Lung (tissue), 12 donors: Measurements from ENCODE around the gene DUSP10. TPM values are rescaled to one million over a fixed set of nuclear protein-coding genes. Genes with fewer than 3 reads are reported as not detected.
A peak's percentile ranks its signal among the peaks of the same experiment; 100 is the strongest.

Source experiments
- ATAC-seq: fragments of 200-7000 bp; cut with Tn5 transposase; one replicate; pipeline ENCODE4 v1.9.1; 2020; ENCODE audit warnings: moderate number of reproducible peaks; ENCODE audit not compliant: insufficient read depth, low FRiP score
- DNase-seq, 3 donors: peaks; one replicate each; pipeline ENCODE4 v3.0.0-alpha.2; 2013 to 2017
- H3K27ac ChIP-seq, 2 donors: one replicate each; pipeline ENCODE4 v1.5.1; 2013; ENCODE audit warnings: mild to moderate bottlenecking in 2 of 2, moderate library complexity in 2 of 2, control low read depth in 1 of 2, inconsistent platforms in 1 of 2, low read depth in 1 of 2, low read length in 1 of 2
- H3K27me3 ChIP-seq, 3 donors: one replicate each; pipeline ENCODE4 v1.5.1; 2013; ENCODE audit warnings: low read length in 2 of 3; ENCODE audit not compliant: control insufficient read depth in 3 of 3, insufficient read depth in 3 of 3
- H3K36me3 ChIP-seq, 4 donors: one replicate each; pipeline ENCODE4 v1.5.1; 2013; ENCODE audit warnings: low read length in 4 of 4, mild to moderate bottlenecking in 1 of 4, moderate library complexity in 1 of 4; ENCODE audit not compliant: control insufficient read depth in 4 of 4, insufficient read depth in 4 of 4
- H3K4me1 ChIP-seq, 5 donors: one replicate each; pipeline ENCODE4 v1.5.1; 2013; ENCODE audit warnings: low read length in 5 of 5, mild to moderate bottlenecking in 2 of 5, moderate library complexity in 1 of 5; ENCODE audit not compliant: control insufficient read depth in 5 of 5, insufficient read depth in 5 of 5
- H3K4me3 ChIP-seq: one replicate; pipeline ENCODE4 v1.5.1; 2013; ENCODE audit warnings: mild to moderate bottlenecking, control low read depth, moderate library complexity
- H3K9ac ChIP-seq, 2 donors: one replicate each; pipeline ENCODE4 v1.5.1; 2013; ENCODE audit warnings: low read length in 2 of 2, control low read depth in 1 of 2; ENCODE audit not compliant: insufficient read depth in 1 of 2
- H3K9me3 ChIP-seq, 4 donors: one replicate each; pipeline ENCODE4 v1.5.1; 2013; ENCODE audit warnings: low read length in 3 of 4, mild to moderate bottlenecking in 1 of 4, moderate library complexity in 1 of 4; ENCODE audit not compliant: control insufficient read depth in 4 of 4, insufficient read depth in 3 of 4
- CTCF ChIP-seq: IDR thresholded peaks from 2 replicates; pipeline ENCODE4 v1.5.1; 2012; ENCODE audit warnings: mild to moderate bottlenecking; ENCODE audit errors: control extremely low read depth, extremely low read depth
- WGBS, 2 donors: extraction: QIAGEN DNeasy Blood & Tissue Kit; methylation state at CpG; one replicate each; pipeline ENCODE4 v1.1.7; 2013; 5-methylcytosine and 5-hydroxymethylcytosine counted together
- polyA plus RNA-seq, 2 donors: library from polyadenylated mRNA; stranded (reverse); fragments of 200-250 nt; gene quantifications; one replicate each; pipeline ENCODE4 v1.2.1, GENCODE V29; 2013
- total RNA-seq, 2 donors: library from RNA; depleted of rRNA in 1 of 2; stranded (reverse); fragments of >200 nt in 1 of 2; gene quantifications; one replicate each; pipeline ENCODE4 v1.2.1, GENCODE V29; 2014 to 2021
- donor health status: control.
- donor health status: control.
- donor health status: Bipolar disorder and iron deficiency.
- donor health status: healthy.
- donor health status: DM: yes; HTN: yes; CAD: no.

The DUSP10 gene
- total and polyA plus RNA-seq, 4 donors: 5.3 to 17.2 (median 11.5) TPM

DNA sequence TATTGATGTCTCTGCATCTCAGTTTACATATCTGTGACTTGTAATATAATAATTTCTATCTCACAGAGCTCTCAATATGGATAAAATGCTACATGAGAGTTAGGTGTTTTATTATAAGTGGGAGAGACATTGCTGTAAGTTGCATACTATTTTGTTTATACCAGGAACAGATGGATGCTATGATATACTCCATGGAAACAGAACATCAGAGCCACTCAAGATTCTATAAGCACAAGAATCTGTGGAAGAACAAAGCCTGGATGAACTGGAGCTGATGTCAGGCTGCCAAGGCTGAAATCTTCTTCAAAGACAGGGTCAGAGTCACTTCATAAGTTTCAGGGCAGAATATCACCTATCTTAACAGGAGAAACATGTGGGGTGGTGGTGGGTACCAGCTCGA, 30.2 kb downstream of the DUSP10 start:
- no peaks in the 10 kb centered on the region for H3K27me3 ChIP-seq
- ATAC-seq: no peak
- peaks cover 0 to 3% (median 0%) of the 10 kb centered on the region in 4 donors for H3K36me3 ChIP-seq
- no peak overlapping the region for H3K27ac ChIP-seq
- no peaks in the 10 kb centered on the region for H3K9me3 ChIP-seq
- WGBS, 2 donors: 84 to 85% methylated on average over 1 of the region's 1 CpG
- peaks cover 2 to 50% (median 5%) of the 10 kb centered on the region in 5 donors for H3K4me1 ChIP-seq
- TF ChIP-seq CTCF: no peak
- no peak overlapping the region for H3K9ac ChIP-seq
- no peak overlapping the region for H3K4me3 ChIP-seq
- peak in 2 of 3 donors; percentile 48 to 55 for DNase-seq

- Histone ChIP-seq H3K27ac (no peak overlapping the region), H3K36me3 (peaks cover 0 to 3% (median under 1%) of the 10 kb centered on the region in 4 donors), H3K9ac (no peak overlapping the region), H3K4me1 (peaks cover 0 to 44% (median 5%) of the 10 kb centered on the region in 5 donors), H3K4me3 (no peak overlapping the region), H3K27me3 (no peaks in the 10 kb centered on the region), H3K9me3 (no peaks in the 10 kb centered on the region)
- 63 to 78% methylated on average over 3 of the region's 3 CpGs for WGBS, 2 donors
- DNase-seq (peak in 1 of 3 donors; percentile 31), ATAC-seq (no peak)
- TF ChIP-seq CTCF: no peak
These were observed 30.8 kb downstream of the DUSP10 start for GRCh38 chr1:221711063-221711577.

DNA sequence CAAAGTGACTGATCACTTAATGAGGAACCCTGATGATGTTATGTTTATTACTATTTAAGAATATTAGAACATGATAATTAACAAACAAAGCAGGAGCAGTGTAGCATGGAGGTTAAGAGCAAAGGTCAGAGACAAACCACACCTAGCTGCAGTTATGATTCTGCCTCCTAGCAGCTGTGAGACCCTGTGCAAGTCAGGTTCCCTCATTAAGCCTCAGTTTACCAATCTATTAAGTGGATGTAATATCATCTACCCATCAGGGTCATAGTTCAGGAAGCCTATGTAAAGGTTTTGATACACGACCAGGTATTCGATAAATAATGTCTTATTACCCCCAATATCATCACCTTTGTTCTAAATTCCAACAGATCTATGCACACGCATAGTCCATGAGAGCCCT, 32.0 kb downstream of the DUSP10 start:
- ATAC-seq (no peak), DNase-seq (no peak)
- no peak overlapping the region for H3K4me3 ChIP-seq
- WGBS, 2 donors: 97 to 99% methylated on average over 3 of the region's 3 CpGs
- TF ChIP-seq CTCF: no peak
- no peaks in the 10 kb centered on the region for H3K27me3 ChIP-seq
- no peaks in the 10 kb centered on the region for H3K9me3 ChIP-seq
- H3K36me3 ChIP-seq: peaks cover 7 to 9% (median 8%) of the 10 kb centered on the region in 4 donors
- peak overlapping the region in 1 of 2 donors; percentile 74 for H3K9ac ChIP-seq
- peaks cover 0 to 32% (median 5%) of the 10 kb centered on the region in 5 donors for H3K4me1 ChIP-seq
- no peak overlapping the region for H3K27ac ChIP-seq

DNA sequence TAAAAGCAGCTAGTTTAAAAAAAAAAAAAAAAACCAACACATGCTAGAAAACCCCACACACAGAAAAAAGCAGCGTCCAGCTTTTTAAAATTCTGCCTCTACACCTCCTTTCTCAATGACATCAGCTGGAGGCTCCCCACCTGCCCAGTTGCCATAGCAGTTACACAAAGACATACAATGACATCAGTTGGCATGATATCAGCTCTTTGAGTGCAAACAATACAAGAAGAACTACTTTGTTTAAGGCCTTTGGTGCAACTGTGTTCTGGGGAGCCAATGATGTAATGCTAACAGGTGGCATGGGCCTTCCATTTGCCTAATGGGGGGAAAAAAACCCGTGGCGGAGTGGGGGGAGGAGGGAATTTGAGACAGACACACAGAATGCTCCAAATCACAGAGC, 32.9 kb downstream of the DUSP10 start:
- no peak overlapping the region for H3K9ac ChIP-seq
- WGBS, 2 donors: 27 to 36% methylated on average over 3 of the region's 3 CpGs
- peaks cover 7 to 9% (median 8%) of the 10 kb centered on the region in 4 donors for H3K36me3 ChIP-seq
- H3K27ac ChIP-seq: no peak overlapping the region
- ATAC-seq (no peak), DNase-seq (peak; percentile 53 to 81 (median 79))
- no peaks in the 10 kb centered on the region for H3K27me3 ChIP-seq
- TF ChIP-seq CTCF: no peak
- H3K4me1 ChIP-seq: peaks cover 0 to 25% (median 5%) of the 10 kb centered on the region in 5 donors
- no peaks in the 10 kb centered on the region for H3K9me3 ChIP-seq
- H3K4me3 ChIP-seq: no peak overlapping the region
